Measurements from ENCODE around the gene CYP2J2.

GRCh38 chr1:59885160-59885832 lies 41.3 kb downstream of the CYP2J2 start:
- no peak for TF ChIP-seq ZNF274 (IDR thresholded peaks at IDR 0.05; ENCODE audit: low read depth, low read length)
- TF ChIP-seq SUZ12 (IDR thresholded peaks at IDR 0.05; ENCODE audit: extremely low read depth, insufficient read depth, insufficient read length) = no peak
- TF ChIP-seq YY1 (IDR thresholded peaks at IDR 0.05; ENCODE audit: insufficient read depth, insufficient read length) = no peak

All from NT2/D1 (cell line).